Neural progenitor cell (in vitro differentiated cells): ENCODE data around the gene ENOX2. TPM values are rescaled to one million over a fixed set of nuclear protein-coding genes. Genes with fewer than 3 reads are reported as not detected.

Experiments used
- DNase-seq: peaks from one replicate; pipeline ENCODE4 v3.0.0-alpha.2; 2016; ENCODE audit warnings: low spot score
- H2AFZ ChIP-seq: fragments of 200-600 bp; sonication (generic); replicated peaks from 2 replicates; pipeline ENCODE4 v1.6.1; 2016; ENCODE audit warnings: antibody characterized with exemption
- H3F3A ChIP-seq: fragments of 200-600 bp; sonication (generic); 2 replicates; pipeline ENCODE4 v1.6.1; 2016; ENCODE audit warnings: antibody characterized with exemption, low read depth
- H3K27ac ChIP-seq: fragments of 200-600 bp; sonication (generic); 2 replicates; pipeline ENCODE4 v1.5.1; 2016; ENCODE audit warnings: mild to moderate bottlenecking
- H3K27me3 ChIP-seq: fragments of 200-600 bp; sonication (generic); 2 replicates; pipeline ENCODE4 v1.6.1; 2016; ENCODE audit warnings: mild to moderate bottlenecking, moderate library complexity
- H3K36me3 ChIP-seq: fragments of 200-600 bp; sonication (generic); 2 replicates; pipeline ENCODE4 v1.5.1; 2016
- H3K4me1 ChIP-seq: fragments of 200-600 bp; sonication (generic); 2 replicates; pipeline ENCODE4 v1.6.1; 2016; ENCODE audit warnings: mixed run types
- H3K4me2 ChIP-seq: fragments of 200-600 bp; sonication (generic); 2 replicates; pipeline ENCODE4 v1.6.1; 2016
- H3K4me3 ChIP-seq: fragments of 200-600 bp; sonication (generic); 2 replicates; pipeline ENCODE4 v1.5.1; 2016
- H3K79me2 ChIP-seq: fragments of 200-600 bp; sonication (generic); 2 replicates; pipeline ENCODE4 v1.6.1; 2016; ENCODE audit warnings: low read depth
- H3K9ac ChIP-seq: fragments of 200-600 bp; sonication (generic); 2 replicates; pipeline ENCODE4 v1.6.1; 2016
- H3K9me3 ChIP-seq: fragments of 200-600 bp; sonication (generic); 2 replicates; pipeline ENCODE4 v1.5.1; 2016; ENCODE audit warnings: low read depth
- H4K20me1 ChIP-seq: fragments of 200-600 bp; sonication (generic); 2 replicates; pipeline ENCODE4 v1.6.1; 2016; ENCODE audit warnings: low read depth
- H3K27ac Mint-ChIP-seq: 3 replicates; pipeline ENCODE4 v1.8.0; 2021; ENCODE audit warnings: mixed read lengths
- H3K27me3 Mint-ChIP-seq: 2 replicates; pipeline ENCODE4 v1.8.0; 2022; ENCODE audit warnings: low read depth, mild to moderate bottlenecking, inconsistent platforms, moderate library complexity, mixed read lengths; ENCODE audit not compliant: insufficient read depth
- H3K36me3 Mint-ChIP-seq: 3 replicates; pipeline ENCODE4 v1.8.0; 2021; ENCODE audit warnings: mixed read lengths
- H3K4me1 Mint-ChIP-seq: 3 replicates; pipeline ENCODE4 v1.8.0; 2021; ENCODE audit warnings: mixed read lengths
- H3K4me3 Mint-ChIP-seq: 3 replicates; pipeline ENCODE4 v1.8.0; 2021; ENCODE audit warnings: mild to moderate bottlenecking, moderate library complexity, mixed read lengths
- H3K9me3 Mint-ChIP-seq: 3 replicates; pipeline ENCODE4 v1.8.0; 2020; ENCODE audit warnings: mixed read lengths
- EZH2 ChIP-seq: fragments of 200-600 bp; sonication (generic); IDR thresholded peaks from 2 replicates; pipeline ENCODE4 v1.6.1; 2017; ENCODE audit warnings: antibody characterized with exemption, mild to moderate bottlenecking, moderate library complexity
- EZH2phosphoT487 ChIP-seq: fragments of 200-600 bp; sonication (generic); IDR thresholded peaks from 2 replicates; pipeline ENCODE4 v1.6.1; 2017; ENCODE audit warnings: antibody characterized with exemption
- total RNA-seq: library from RNA; depleted of rRNA; stranded (reverse); fragments of >200 nt; gene quantifications from 2 replicates; pipeline ENCODE4 v1.2.3, GENCODE V29; 2015; ENCODE audit warnings: low replicate concordance
- TF ChIP-seq, protein P1 (sequence below): fragments of 200-600 bp; sonication (generic); IDR thresholded peaks from 2 replicates; pipeline ENCODE4 v1.5.1; 2017; ENCODE audit warnings: antibody characterized with exemption, mild to moderate bottlenecking

The ENOX2 gene
- total RNA-seq, 1 donor from 2014 or later = 12.5 TPM

DNA sequence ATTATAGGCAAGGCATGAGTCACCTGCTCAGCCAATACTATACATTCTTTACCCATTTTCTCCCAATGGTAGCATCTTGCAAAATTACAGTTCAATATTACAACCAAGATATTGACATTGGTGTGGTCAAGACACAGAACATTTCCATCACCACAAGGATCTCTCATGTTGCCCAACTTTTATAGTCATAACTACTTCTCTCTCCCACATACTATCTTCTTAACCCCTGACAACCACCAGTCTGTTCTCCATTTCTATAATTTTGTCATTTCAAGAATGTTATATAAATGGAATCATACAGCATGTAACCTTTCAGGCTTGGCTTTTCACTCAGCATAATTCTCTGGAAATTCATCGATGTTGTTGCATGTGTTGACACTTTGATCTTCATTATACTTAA is 144.9 kb downstream of the ENOX2 start:
- Histone ChIP-seq H3K36me3 (no peaks in the 10 kb centered on the region), H3K4me3 (no peak overlapping the region), H3K79me2 (no peaks in the 10 kb centered on the region), H3K9me3 (peaks cover 13% of the 10 kb centered on the region), H3K4me2 (no peak overlapping the region), H3F3A (no peaks in the 10 kb centered on the region), H3K4me1 (no peaks in the 10 kb centered on the region), H3K27me3 (no peaks in the 10 kb centered on the region), H2AFZ (no peak overlapping the region), H3K9ac (no peak overlapping the region), H3K27ac (no peak overlapping the region), H4K20me1 (no peaks in the 10 kb centered on the region)
- TF ChIP-seq EZH2 = no peak
- TF ChIP-seq EZH2phosphoT487 = no peak
- TF ChIP-seq, protein P1, sequence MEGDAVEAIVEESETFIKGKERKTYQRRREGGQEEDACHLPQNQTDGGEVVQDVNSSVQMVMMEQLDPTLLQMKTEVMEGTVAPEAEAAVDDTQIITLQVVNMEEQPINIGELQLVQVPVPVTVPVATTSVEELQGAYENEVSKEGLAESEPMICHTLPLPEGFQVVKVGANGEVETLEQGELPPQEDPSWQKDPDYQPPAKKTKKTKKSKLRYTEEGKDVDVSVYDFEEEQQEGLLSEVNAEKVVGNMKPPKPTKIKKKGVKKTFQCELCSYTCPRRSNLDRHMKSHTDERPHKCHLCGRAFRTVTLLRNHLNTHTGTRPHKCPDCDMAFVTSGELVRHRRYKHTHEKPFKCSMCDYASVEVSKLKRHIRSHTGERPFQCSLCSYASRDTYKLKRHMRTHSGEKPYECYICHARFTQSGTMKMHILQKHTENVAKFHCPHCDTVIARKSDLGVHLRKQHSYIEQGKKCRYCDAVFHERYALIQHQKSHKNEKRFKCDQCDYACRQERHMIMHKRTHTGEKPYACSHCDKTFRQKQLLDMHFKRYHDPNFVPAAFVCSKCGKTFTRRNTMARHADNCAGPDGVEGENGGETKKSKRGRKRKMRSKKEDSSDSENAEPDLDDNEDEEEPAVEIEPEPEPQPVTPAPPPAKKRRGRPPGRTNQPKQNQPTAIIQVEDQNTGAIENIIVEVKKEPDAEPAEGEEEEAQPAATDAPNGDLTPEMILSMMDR = no peak
- H3K4me3 Mint-ChIP-seq = no peak overlapping the region
- H3K4me1 Mint-ChIP-seq = no peaks in the 10 kb centered on the region
- no peak for DNase-seq
- H3K27me3 Mint-ChIP-seq = no peaks in the 10 kb centered on the region
- no peaks in the 10 kb centered on the region for H3K9me3 Mint-ChIP-seq
- no peak overlapping the region for H3K27ac Mint-ChIP-seq
- H3K36me3 Mint-ChIP-seq = peaks cover 3% of the 10 kb centered on the region

DNA sequence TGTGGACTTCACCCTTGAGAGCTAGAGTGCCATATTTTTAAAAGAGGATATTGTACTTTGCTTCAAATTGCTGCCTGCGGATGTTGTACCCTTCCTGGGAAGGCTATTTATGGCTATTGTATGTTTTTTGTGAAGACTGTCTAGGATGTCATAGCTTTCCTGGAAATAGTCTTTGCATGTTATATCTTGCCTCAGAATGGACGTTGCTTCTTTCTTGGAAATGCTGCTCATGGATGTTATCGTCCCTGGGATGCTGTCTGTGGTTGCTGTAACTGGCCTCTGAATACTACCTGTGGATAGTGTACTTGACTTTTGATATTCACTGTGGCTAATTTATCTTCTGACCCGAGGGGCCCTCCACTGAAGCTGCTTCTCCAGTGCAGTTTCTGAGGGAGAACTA is 146.8 kb downstream of the ENOX2 start:
- Histone ChIP-seq H3K4me2 (no peak overlapping the region), H3K36me3 (no peaks in the 10 kb centered on the region), H3K4me1 (no peaks in the 10 kb centered on the region), H3K79me2 (no peaks in the 10 kb centered on the region), H3K4me3 (no peak overlapping the region), H3K9me3 (peaks cover 13% of the 10 kb centered on the region), H3F3A (no peaks in the 10 kb centered on the region), H3K27ac (no peak overlapping the region), H4K20me1 (no peaks in the 10 kb centered on the region), H3K27me3 (no peaks in the 10 kb centered on the region), H2AFZ (no peak overlapping the region), H3K9ac (no peak overlapping the region)
- DNase-seq = no peak
- H3K27ac Mint-ChIP-seq = no peak overlapping the region
- H3K9me3 Mint-ChIP-seq = no peaks in the 10 kb centered on the region
- H3K4me3 Mint-ChIP-seq = no peak overlapping the region
- no peaks in the 10 kb centered on the region for H3K4me1 Mint-ChIP-seq
- TF ChIP-seq, protein P1 = no peak
- TF ChIP-seq EZH2phosphoT487 (no peak), EZH2 (no peak)
- peaks cover 3% of the 10 kb centered on the region for H3K36me3 Mint-ChIP-seq
- H3K27me3 Mint-ChIP-seq = no peaks in the 10 kb centered on the region

DNA sequence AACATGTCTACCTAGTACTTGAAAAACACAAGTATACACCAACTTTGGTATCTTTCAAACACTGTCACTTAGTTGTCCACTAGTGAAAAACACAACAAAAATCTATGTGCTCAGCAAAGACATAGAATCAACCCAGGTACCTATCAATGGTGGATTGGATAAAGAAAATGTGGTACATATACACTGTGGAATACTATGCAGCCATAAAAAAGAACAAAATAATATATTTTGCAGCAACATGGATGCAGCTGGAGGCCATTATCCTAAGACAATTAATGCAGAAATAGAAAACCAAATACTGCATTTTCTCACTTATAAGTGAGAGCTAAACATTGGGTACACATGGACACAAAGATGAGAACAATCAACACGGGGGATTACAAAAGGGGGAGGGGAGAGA is 148.7 kb downstream of the ENOX2 start:
- Histone ChIP-seq H3K36me3 (no peaks in the 10 kb centered on the region), H3K9me3 (peaks cover 13% of the 10 kb centered on the region), H3F3A (no peaks in the 10 kb centered on the region), H3K27ac (no peak overlapping the region), H3K79me2 (no peaks in the 10 kb centered on the region), H3K4me2 (no peak overlapping the region), H3K4me3 (no peak overlapping the region), H4K20me1 (no peaks in the 10 kb centered on the region), H3K9ac (no peak overlapping the region), H3K4me1 (peaks cover 11% of the 10 kb centered on the region), H2AFZ (no peak overlapping the region), H3K27me3 (no peaks in the 10 kb centered on the region)
- Mint-ChIP-seq H3K4me1 (no peaks in the 10 kb centered on the region), H3K27me3 (no peaks in the 10 kb centered on the region), H3K27ac (no peak overlapping the region), H3K36me3 (no peaks in the 10 kb centered on the region), H3K9me3 (no peaks in the 10 kb centered on the region), H3K4me3 (no peak overlapping the region)
- TF ChIP-seq, protein P1 = no peak
- TF ChIP-seq EZH2phosphoT487 = no peak
- TF ChIP-seq EZH2 = no peak
- no peak for DNase-seq
